ENCODE results near the gene FAM131C. TPM values are rescaled to one million over a fixed set of nuclear protein-coding genes. Genes with fewer than 3 reads are reported as not detected.

FAM131C gene
- total RNA-seq, 2 donors from 2014 or later, result not detected

GRCh38 chr1:16081636-16082035 lies 8.2 kb upstream of the FAM131C start:
- no peak for ATAC-seq

GRCh38 chr1:16080422-16081150 lies 7.1 kb upstream of the FAM131C start:
- intact Hi-C loops (cut with DNase I, micrococcal nuclease), result loop anchor here in 1 of 2 donors (5.0 kb wide), 1 partner anchor 162 kb away; no protein-coding TSS in a partner anchor
- no peak for ATAC-seq
- DNase-seq, result no peak

More at GRCh38 chr1:16081636-16082035, 8.2 kb upstream of the FAM131C start:
- no peak for DNase-seq
- intact Hi-C loops (cut with DNase I, micrococcal nuclease), result loop anchor here in 1 of 2 donors (5.0 kb wide), 1 partner anchor 161 kb away; no protein-coding TSS in a partner anchor

DNA sequence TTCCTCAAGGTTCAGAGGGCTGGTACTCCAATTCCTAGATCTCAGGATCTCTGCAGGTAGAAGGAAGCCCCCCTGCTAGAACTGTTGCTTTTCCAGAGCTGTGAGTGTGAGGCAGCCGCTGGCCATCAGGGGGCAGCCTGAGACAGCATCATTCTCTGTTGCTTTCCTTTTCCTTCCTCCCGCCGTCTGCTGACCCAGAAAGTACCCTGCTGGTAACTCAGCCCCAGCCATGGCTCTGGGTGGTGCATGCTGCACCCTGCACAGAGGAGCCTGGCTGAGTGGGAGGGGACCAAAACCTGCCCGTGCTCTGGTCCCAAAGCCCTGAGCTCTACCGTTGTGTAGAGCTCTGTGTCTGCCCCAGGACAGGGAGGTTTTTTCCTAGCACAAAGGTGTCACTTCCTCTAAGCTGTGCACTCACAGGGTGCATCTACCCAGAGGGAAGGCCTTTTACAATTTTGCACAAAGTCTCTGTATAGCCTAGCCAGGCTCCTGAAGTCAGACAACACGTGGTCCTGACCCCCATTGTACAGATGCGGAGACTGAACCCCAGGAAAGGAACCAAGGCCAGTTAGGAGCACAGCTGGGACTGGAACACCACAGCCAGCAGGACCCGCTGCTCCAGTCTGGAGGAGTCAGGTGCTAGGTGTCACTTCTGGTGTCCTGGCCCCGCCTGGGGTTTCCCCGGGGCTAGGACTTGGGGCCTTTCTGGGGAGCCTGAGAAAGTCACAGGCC lies 5.6 kb upstream of the FAM131C start:
- DNase-seq (peak; percentile 68 to 85), ATAC-seq (peak; percentile 70)
- intact Hi-C loops (cut with DNase I, micrococcal nuclease), result loop anchor here (2.0 to 5.0 kb wide), 3 partner anchors 108 to 283 kb away; no protein-coding TSS in a partner anchor

- DNase-seq (no peak), ATAC-seq (no peak)
- intact Hi-C loops (cut with DNase I, micrococcal nuclease), result loop anchor here (2.0 to 5.0 kb wide), 3 partner anchors 109 to 285 kb away; no protein-coding TSS in a partner anchor
Observed at GRCh38 chr1:16077406-16078245, 4.2 kb upstream of the FAM131C start.

DNA sequence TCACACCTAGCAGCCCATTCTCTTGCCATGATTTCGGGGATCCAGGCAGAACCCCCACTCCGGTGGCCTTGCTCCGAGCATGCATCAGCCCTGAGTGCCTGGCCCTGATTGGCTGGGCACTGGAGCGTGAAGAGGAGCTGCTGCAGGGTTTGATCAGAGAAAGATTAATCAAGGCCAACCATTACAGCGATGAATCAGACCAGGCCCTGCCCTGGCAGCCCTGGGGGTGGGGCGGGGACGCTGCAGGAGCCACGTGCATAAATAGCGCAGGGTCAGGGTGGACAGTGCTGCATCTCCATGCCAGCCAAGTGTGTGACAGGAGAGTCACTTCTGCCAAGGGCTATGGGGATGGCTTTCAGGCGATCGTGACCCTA lies 3.4 kb upstream of the FAM131C start:
- intact Hi-C loops (cut with DNase I, micrococcal nuclease), result loop anchor here (5.0 kb wide), 2 partner anchors 110 to 285 kb away; no protein-coding TSS in a partner anchor
- DNase-seq (no peak), ATAC-seq (no peak)

GRCh38 chr1:16076031-16076864 lies 2.8 kb upstream of the FAM131C start:
- intact Hi-C loops (cut with DNase I, micrococcal nuclease), result loop anchor here (5.0 kb wide), 2 partner anchors 111 to 286 kb away; no protein-coding TSS in a partner anchor
- ATAC-seq (no peak), DNase-seq (no peak)

GRCh38 chr1:16075337-16076030 lies 2.0 kb upstream of the FAM131C start:
- intact Hi-C loops (cut with DNase I, micrococcal nuclease), result loop anchor here (5.0 kb wide), 2 partner anchors 112 to 287 kb away; no protein-coding TSS in a partner anchor
- ATAC-seq (no peak), DNase-seq (peak in 1 of 2 donors; percentile 27)

DNA sequence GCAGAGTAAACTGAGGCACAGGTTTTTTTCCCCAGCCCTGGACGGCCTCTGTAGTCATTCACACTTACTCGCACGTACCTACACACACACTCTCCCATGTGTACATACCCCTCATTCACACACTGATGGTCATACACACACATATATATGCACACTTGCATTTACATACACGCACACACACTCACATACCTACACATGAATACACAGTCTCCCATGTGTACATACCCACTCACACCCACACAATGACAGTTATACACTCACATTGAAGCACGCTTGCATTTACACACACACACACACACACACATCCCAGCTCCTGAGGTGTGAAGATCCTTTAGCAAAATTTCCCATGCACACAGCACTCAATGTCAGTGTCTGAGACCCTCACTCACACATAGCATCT lies 766 bp upstream of the FAM131C start:
- DNase-seq (no peak), ATAC-seq (no peak)
- intact Hi-C loops (cut with DNase I, micrococcal nuclease), result no loop called here

GRCh38 chr1:16072616-16073484 lies 601 bp downstream of the FAM131C start:
- intact Hi-C loops (cut with DNase I, micrococcal nuclease), result no loop called here
- ATAC-seq (peak; percentile 14), DNase-seq (peak in 1 of 2 donors; percentile 35)

DNA sequence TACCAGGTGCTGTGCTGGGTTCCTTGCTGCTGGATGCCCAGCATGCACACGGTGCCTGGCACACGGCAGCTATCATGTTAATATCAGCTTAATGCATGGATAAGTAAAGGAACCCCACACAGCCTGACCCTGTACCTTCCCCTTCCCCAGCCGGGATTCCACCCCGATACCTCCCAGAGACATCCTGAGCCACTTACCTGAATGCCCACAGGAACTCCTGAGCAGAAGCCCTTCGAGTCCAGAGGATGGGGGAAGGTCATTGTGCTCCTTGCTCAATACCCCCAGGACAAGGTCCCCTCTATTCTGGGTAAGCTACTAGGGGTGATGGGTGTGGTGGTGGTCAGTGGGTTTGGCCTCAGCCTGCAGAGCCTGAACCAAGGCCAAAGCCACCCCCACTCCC lies 1.4 kb downstream of the FAM131C start:
- intact Hi-C loops (cut with DNase I, micrococcal nuclease), result no loop called here
- ATAC-seq (no peak), DNase-seq (no peak)

DNA sequence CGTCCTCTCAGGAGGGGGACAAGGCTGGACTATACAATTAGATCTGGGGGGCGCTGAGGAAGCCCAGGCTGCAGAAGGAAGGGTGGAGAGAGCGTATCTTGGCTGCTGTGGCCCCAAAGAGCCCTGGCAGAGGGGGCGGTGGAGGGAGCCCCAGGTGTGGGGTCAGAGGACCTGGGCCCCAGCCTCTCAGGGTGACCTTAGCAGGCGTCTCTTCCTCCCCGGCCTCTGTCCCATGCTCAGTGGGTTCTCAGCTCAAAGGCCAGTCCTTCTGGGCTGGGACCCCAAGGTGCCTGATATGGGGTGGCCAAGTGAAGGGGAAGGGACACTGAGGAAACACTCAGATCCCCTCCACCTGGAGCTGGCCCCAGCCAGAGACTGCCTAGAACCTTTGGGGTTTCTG lies 1.8 kb downstream of the FAM131C start:
- ATAC-seq (no peak), DNase-seq (no peak)
- intact Hi-C loops (cut with DNase I, micrococcal nuclease), result no loop called here

DNA sequence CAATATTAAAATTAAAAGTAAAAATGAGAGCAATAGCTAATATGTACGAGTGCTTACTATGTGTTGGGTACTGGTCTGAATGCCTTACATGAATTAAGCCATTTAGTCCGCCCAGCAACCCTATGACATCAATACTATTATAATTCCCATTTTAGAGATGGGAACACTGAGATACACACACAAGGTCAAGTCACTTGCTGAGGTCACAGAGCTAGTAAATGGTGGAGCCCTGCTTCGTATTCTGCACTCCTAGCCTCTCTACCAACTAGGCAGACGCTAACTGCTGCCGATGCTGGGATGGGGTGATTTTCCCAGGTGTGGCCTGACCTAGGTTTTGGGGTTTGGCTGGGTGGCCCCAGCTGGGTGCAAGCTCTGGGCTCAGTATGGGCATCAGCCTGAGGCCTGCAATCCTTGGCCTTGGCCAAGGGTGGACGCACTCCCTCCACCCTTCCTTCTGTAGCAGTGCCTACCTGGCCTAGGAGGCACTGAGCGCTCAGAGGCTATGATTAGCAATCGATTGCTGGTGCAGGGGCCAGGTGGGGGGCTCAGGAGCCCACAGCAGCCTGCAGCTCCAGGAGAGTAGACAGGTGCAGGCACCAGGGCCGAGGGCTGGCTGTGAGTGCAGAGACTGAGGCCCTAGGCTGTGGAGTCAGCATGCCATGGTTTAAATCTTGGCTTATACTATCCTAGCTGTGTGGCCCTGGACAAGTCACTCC lies 2.7 kb downstream of the FAM131C start:
- no peak for DNase-seq
- no peak for ATAC-seq
- intact Hi-C loops (cut with DNase I, micrococcal nuclease), result no loop called here

GRCh38 chr1:16068356-16069270 lies 4.8 kb downstream of the FAM131C start:
- no peak for ATAC-seq
- DNase-seq, result no peak
- intact Hi-C loops (cut with DNase I, micrococcal nuclease), result no loop called here

DNA sequence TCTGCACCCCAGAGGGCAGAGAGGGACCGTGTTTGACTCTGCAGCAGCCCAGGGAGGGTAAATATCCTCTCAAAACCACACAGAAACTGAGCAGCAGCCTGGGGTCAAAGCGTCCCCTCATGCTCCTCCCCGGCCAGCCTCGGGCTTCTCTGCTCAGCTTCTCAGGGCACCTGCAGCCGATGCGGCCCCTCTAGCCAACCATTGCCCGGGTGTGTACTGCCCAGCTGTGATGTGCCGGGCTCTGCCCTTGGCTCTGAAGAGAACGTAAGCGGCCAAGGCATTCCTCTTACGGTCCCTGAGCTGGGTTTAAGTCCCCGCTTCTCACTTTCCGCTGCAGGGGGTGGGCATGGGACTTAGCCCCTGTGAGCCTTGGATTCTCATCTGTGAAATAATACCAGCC lies 5.5 kb downstream of the FAM131C start:
- intact Hi-C loops (cut with DNase I, micrococcal nuclease), result no loop called here
- DNase-seq (no peak), ATAC-seq (no peak)

DNA sequence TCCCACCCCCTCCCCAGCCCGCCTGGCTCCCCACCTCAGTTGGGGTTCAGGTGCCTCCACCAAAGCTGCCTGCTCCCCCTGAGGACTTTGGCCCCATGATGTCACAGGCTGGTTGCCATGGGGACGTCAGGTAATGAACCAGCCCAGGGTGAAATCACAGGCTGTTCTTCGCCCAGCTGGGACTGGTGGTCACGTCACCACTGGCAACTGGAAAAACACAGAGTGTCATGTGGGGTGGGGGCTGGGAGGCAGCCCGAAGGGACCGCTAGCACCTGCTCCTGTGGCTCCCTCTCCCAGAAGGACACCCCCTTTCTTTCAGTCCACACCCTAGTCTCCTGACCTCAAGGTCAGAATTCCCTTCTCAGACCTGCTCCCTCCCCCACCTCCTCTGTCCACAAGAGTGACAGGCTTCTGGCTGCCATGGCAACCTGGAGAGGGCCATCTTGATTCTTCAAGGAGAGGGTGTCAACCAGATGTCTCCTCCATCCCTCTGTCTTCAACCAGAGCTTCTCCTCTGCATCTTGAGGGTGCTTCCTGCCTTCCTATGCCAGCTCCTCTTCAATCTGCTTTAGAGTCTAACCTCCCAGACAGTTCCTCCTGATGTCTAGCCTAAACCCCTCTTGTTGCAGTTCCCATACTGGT lies 6.2 kb downstream of the FAM131C start:
- ATAC-seq (peak; percentile 72), DNase-seq (peak; percentile 50 to 54)
- intact Hi-C loops (cut with DNase I, micrococcal nuclease), result no loop called here
